ENCODE measurements around the gene PCSK6.

Gene PCSK6

DNA sequence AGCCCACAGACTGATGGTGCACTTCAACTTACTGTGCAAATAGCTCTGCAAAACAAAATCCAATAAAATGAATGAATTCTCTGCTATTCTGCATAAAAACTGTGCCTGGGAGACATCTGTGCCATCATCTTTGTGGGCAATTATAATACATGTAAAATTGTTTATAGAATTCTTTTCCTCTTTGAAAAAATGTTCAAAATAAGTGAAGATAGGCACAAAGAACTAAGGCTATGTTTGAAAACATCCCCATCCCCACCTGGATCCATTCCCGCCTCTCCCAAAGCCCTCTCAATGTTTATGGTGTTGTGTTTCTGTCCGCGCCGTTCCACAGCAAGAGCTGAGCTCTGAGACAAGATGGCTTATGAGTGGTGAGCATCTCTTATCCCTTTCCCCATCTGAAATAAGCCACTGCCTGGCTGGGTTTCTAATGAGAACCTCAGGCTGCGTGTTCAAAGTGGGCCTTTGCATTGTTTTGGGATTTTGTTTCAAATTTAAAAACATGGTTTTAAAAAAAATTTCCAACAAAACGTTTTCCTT lies 172.1 kb downstream of the PCSK6 start:
- TF ChIP-seq, protein P1, sequence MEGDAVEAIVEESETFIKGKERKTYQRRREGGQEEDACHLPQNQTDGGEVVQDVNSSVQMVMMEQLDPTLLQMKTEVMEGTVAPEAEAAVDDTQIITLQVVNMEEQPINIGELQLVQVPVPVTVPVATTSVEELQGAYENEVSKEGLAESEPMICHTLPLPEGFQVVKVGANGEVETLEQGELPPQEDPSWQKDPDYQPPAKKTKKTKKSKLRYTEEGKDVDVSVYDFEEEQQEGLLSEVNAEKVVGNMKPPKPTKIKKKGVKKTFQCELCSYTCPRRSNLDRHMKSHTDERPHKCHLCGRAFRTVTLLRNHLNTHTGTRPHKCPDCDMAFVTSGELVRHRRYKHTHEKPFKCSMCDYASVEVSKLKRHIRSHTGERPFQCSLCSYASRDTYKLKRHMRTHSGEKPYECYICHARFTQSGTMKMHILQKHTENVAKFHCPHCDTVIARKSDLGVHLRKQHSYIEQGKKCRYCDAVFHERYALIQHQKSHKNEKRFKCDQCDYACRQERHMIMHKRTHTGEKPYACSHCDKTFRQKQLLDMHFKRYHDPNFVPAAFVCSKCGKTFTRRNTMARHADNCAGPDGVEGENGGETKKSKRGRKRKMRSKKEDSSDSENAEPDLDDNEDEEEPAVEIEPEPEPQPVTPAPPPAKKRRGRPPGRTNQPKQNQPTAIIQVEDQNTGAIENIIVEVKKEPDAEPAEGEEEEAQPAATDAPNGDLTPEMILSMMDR (IDR thresholded peaks at IDR 0.05; ENCODE audit: insufficient read depth, low read depth, low read length, missing control alignments) = no peak
- no peak for DNase-seq (ENCODE audit: low read depth)
- H3K4me3 ChIP-seq (ENCODE audit: low read depth, low read length) = no peak overlapping the region

DNA sequence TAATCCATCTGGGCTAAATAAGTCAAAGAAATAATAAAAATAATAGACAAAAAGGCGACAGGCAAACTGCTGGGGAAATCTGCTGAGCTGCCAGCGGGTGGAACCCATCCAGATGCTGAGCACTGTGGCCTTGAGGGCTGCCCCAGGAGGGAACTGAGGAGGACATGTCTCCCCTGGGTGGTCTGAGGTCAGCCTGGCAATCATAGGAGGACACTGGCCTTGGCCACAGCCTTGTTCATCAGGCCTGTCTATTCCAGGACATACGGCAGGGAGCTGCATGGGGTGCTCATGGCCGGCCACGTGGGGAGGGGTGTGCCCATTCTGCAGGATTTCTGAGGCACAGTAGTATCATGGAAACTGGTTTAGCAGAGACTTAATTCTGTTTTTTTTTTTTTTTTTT lies 173.0 kb downstream of the PCSK6 start:
- no peak for DNase-seq (ENCODE audit: low read depth)
- TF ChIP-seq, protein P1 (IDR thresholded peaks at IDR 0.05; ENCODE audit: insufficient read depth, low read depth, low read length, missing control alignments) = no peak
- H3K4me3 ChIP-seq (ENCODE audit: low read depth, low read length) = no peak overlapping the region

DNA sequence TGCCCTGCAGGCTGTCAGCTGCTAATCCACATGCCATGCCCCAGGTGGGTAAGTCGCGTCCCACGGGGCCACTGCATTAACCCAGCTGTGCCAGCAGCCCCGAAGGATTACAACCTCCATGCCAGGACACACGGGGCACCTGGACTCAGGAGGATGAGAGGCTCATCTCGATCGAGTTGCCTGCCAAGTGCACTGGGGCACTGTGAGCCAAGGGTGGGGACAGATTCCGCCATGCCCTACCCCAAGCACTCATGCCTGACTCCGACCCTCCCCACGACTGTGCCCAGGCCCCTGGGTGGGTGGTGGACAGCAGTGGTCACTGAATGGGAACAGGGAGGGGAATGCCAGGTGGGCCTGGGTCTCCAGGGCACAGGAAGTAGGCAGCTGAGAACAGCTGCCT lies 173.8 kb downstream of the PCSK6 start:
- TF ChIP-seq, protein P1 (IDR thresholded peaks at IDR 0.05; ENCODE audit: insufficient read depth, low read depth, low read length, missing control alignments) = no peak
- no peak overlapping the region for H3K4me3 ChIP-seq (ENCODE audit: low read depth, low read length)
- DNase-seq (ENCODE audit: low read depth) = no peak

DNA sequence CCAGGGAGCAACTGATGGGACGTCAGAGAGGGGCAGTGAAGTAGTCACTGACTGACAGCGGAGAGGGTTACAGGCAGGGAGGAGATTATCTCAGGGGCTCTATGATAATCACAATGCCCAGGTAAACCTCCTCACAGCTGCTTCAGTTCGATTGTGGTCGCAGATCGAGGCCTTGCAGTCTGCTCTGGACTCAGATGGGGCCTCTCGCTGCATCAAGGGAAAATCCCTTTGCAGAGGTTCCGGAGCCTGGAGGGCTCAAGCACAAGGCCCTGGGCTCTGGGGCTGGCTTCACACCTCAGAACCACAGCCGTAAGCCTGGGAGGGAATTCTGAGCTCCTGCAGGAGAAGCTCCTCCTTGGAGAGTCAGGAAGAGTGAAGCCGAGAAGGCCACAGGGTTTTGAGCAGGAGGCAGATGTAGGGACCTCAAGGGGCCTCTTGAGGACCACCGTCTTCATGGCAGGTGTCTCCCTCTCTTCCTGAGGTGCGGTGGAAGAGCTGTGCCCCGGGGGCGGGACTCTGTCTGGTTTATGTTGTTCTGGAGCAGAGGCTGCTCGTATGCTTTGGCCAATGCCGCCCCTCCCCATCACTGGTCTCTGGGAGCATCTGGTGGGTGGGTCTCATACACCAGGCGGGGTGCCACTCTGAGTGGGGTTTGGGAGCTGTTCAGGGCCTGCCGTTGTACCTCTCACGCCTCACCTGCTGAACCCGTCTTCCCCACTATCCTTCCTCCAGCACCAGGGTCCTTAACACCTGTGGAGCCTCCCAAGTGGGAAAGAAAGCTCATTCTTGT lies 175.0 kb downstream of the PCSK6 start:
- TF ChIP-seq, protein P1 (IDR thresholded peaks at IDR 0.05; ENCODE audit: insufficient read depth, low read depth, low read length, missing control alignments) = no peak
- H3K4me3 ChIP-seq (ENCODE audit: low read depth, low read length) = no peak overlapping the region
- no peak for DNase-seq (ENCODE audit: low read depth)

DNA sequence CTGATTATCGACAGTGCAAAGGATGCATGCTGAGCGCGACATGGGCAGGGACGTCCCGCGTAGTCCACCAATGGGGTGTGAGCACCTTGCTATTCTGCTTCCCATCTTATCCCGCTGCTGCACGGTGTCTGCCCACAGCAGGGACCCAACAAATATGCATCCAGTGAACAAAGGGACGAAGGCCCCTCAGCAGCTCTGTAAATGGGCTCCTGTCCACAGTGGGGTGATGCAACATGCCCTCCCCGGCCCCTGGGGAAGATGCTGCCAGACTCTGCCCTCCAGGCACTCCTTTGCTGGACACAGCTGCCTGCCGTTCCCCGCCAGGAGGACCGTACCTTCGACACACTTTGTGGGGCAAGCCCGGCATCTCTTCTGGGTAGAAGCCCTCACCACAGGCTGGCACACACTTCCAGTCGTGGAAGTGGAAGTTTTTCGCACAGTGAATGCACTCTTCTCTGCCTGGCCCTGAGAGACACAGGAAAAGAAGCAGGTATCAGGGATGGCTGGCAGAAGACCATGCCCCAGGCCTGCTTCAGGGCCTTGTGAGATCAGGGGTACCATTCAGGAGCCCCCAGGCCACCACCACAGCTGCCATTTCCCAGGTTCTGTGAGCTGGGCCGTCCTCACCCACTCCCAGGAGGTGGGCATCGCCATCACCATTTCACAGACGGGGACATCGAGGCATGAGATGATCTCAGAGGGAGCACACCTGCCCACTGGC lies 176.3 kb downstream of the PCSK6 start:
- H3K4me3 ChIP-seq (ENCODE audit: low read depth, low read length) = no peak overlapping the region
- DNase-seq (ENCODE audit: low read depth) = no peak
- TF ChIP-seq, protein P1 (IDR thresholded peaks at IDR 0.05; ENCODE audit: insufficient read depth, low read depth, low read length, missing control alignments) = no peak

DNA sequence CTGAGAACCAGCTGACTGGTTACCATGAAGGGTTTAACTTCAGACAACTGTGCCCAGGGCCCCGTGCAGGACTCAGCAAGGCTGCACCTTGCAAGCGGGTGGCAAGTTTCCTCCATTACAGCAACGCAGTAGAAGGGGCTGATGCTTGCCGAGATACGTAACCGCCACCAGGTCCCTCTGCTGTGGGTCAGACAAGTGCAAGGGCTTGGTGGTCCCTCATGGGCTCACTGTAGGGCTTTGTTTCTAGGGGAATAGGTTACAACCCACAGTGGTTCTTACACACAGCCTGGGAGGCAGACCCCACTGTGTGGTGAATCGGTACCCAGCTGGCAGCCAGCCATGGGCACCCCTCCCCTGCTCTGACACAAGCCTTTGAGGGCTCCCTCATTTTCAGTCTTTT lies 179.0 kb downstream of the PCSK6 start:
- no peak overlapping the region for H3K4me3 ChIP-seq (ENCODE audit: low read depth, low read length)
- DNase-seq (ENCODE audit: low read depth) = no peak
- TF ChIP-seq, protein P1 (IDR thresholded peaks at IDR 0.05; ENCODE audit: insufficient read depth, low read depth, low read length, missing control alignments) = no peak
